CD8-positive, alpha-beta memory T cell (primary cell): ENCODE measurements around the gene GINS1. TPM values are rescaled to one million over a fixed set of nuclear protein-coding genes. Genes with fewer than 3 reads are reported as not detected.

ENCODE experiments used
- CTCF ChIA-PET: fragments of 350-600 bp; sonication (Branson Sonifier 250); formaldehyde crosslinking; loops from one replicate; lab custom pipeline; 2021; ENCODE audit warnings: antibody characterized with exemption; lab: Charles Lee
- POLR2A ChIA-PET: fragments of 350-600 bp; sonication (Branson Sonifier 250); formaldehyde crosslinking; loops from one replicate; lab custom pipeline; 2021; ENCODE audit warnings: antibody characterized with exemption; lab: Charles Lee
- DNase-seq, 5 donors: peaks; one replicate each; pipeline versions ENCODE4 v3.0.0 to v3.0.0-alpha.2; 2020 to 2022; ENCODE audit warnings: mixed read lengths in 1 of 5
- H3K27ac ChIP-seq: one replicate; pipeline ENCODE4 v1.7.0; 2013; ENCODE audit warnings: low read depth, mild to moderate bottlenecking, low read length, moderate library complexity
- H3K27me3 ChIP-seq: 2 replicates; pipeline ENCODE4 v1.7.0; 2013; ENCODE audit warnings: low read length, mild to moderate bottlenecking; ENCODE audit not compliant: insufficient read depth, poor library complexity, severe bottlenecking
- H3K36me3 ChIP-seq: 2 replicates; pipeline ENCODE4 v1.7.0; 2013; ENCODE audit warnings: mild to moderate bottlenecking, low read length, moderate library complexity; ENCODE audit not compliant: insufficient read depth
- H3K4me1 ChIP-seq: 2 replicates; pipeline ENCODE4 v1.7.0; 2013; ENCODE audit warnings: mild to moderate bottlenecking, low read length, moderate library complexity; ENCODE audit not compliant: insufficient read depth
- H3K4me3 ChIP-seq: 2 replicates; pipeline ENCODE4 v1.7.0; 2013; ENCODE audit warnings: mild to moderate bottlenecking, low read length
- H3K9me3 ChIP-seq: 2 replicates; pipeline ENCODE4 v1.7.0; 2013; ENCODE audit warnings: mild to moderate bottlenecking, low read length
- H3K27ac Mint-ChIP-seq, 8 donors: one replicate each; pipeline ENCODE4 v1.8.0; 2020 to 2021; ENCODE audit warnings: mixed read lengths in 8 of 8, mild to moderate bottlenecking in 6 of 8, inconsistent platforms in 3 of 8, moderate library complexity in 3 of 8
- H3K27me3 Mint-ChIP-seq, 2 donors: one replicate each; pipeline ENCODE4 v1.8.0; 2020 to 2021; ENCODE audit warnings: mixed read lengths in 2 of 2, mild to moderate bottlenecking in 1 of 2, moderate library complexity in 1 of 2
- H3K36me3 Mint-ChIP-seq, 3 donors: one replicate each; pipeline ENCODE4 v1.8.0; 2020 to 2021; ENCODE audit warnings: mixed read lengths in 3 of 3, inconsistent platforms in 1 of 3, mild to moderate bottlenecking in 1 of 3
- H3K4me1 Mint-ChIP-seq, 3 donors: one replicate each; pipeline ENCODE4 v1.8.0; 2020 to 2021; ENCODE audit warnings: mixed read lengths in 3 of 3, inconsistent platforms in 1 of 3, mild to moderate bottlenecking in 1 of 3
- H3K4me3 Mint-ChIP-seq, 7 donors: one replicate each; pipeline ENCODE4 v1.8.0; 2020 to 2021; ENCODE audit warnings: mixed read lengths in 7 of 7, mild to moderate bottlenecking in 6 of 7, moderate library complexity in 4 of 7, inconsistent platforms in 2 of 7
- H3K9me3 Mint-ChIP-seq, 5 donors: one replicate each; pipeline ENCODE4 v1.8.0; 2020 to 2022; ENCODE audit warnings: mixed read lengths in 5 of 5, mild to moderate bottlenecking in 3 of 5, moderate library complexity in 2 of 5, inconsistent platforms in 1 of 5
- polyA plus RNA-seq: library from polyadenylated mRNA; unstranded; fragments of 300-500 nt; fragmentation: Illumina TruSeq; gene quantifications from one replicate; pipeline ENCODE4 v1.2.3, GENCODE V29; 2021
- total RNA-seq, 2 experiments: library from RNA; stranded (reverse); gene quantifications; one replicate each; pipeline ENCODE4 v1.2.3, GENCODE V29; 2021

GINS1 gene
- total and polyA plus RNA-seq, 3 experiments from 2014 or later = 0.74 to 31.2 (median 26.0) TPM

DNA sequence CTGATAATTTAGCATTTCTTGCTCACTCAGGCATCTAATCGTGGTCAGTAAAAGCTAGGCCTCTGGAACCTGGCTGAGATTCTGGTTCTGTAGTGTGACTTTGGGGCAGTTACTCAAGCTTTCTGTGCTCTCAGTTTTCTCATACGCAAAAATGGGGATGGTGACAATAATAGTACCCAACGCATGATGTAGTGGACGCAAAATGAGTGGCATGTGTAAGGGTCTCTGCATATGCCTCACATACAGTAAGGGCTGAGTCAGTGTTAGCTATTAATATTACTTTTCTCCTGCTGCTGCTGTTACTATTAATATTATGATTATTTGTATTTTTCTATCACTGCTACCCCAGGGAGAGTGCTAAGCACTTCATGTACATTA lies 686 bp downstream of the GINS1 start:
- Histone ChIP-seq H3K4me3 (peak overlapping the region; percentile 87), H3K9me3 (peaks cover 1% of the 10 kb centered on the region), H3K4me1 (peaks cover 11% of the 10 kb centered on the region), H3K27ac (peak overlapping the region; percentile 66), H3K36me3 (no peaks in the 10 kb centered on the region), H3K27me3 (no peaks in the 10 kb centered on the region)
- Mint-ChIP-seq H3K4me3 (peak overlapping the region; percentile 90 to 94 (median 92)), H3K36me3 (peaks cover 2 to 6% (median 4%) of the 10 kb centered on the region in 3 donors), H3K27me3 (no peaks in the 10 kb centered on the region), H3K27ac (peak overlapping the region; percentile 25 to 91 (median 74)), H3K9me3 (peaks cover 0 to 13% (median 8%) of the 10 kb centered on the region in 5 donors), H3K4me1 (peaks cover 11 to 22% (median 14%) of the 10 kb centered on the region in 3 donors)
- ChIA-PET CTCF (interaction anchor here (2.1 to 2.8 kb wide), 2 partner anchors 9 to 113 kb away, joined by 8 to 11 read pairs; no protein-coding TSS in a partner anchor), POLR2A (interaction anchor here (1.5 to 1.6 kb wide), 2 partner anchors 17 to 213 kb away, joined by 6 to 7 read pairs; partner anchors contain the start of genes ABHD12 and ENTPD6)
- no peak for DNase-seq

- Mint-ChIP-seq H3K27me3 (no peaks in the 10 kb centered on the region), H3K27ac (peak overlapping the region in 3 of 8 donors; percentile 3 to 37 (median 19)), H3K4me3 (peak overlapping the region in 4 of 7 donors; percentile 0 to 75 (median 10)), H3K36me3 (peaks cover 0 to 2% (median 0%) of the 10 kb centered on the region in 3 donors), H3K4me1 (peaks cover 11 to 22% (median 14%) of the 10 kb centered on the region in 3 donors), H3K9me3 (peaks cover 0 to 7% (median 3%) of the 10 kb centered on the region in 5 donors)
- POLR2A ChIA-PET = no interaction called here
- no peak overlapping the region for H3K4me3 ChIP-seq
- H3K27me3 ChIP-seq = no peaks in the 10 kb centered on the region
- no peaks in the 10 kb centered on the region for H3K9me3 ChIP-seq
- H3K27ac ChIP-seq = no peak overlapping the region
- H3K4me1 ChIP-seq = peaks cover 11% of the 10 kb centered on the region
- no peak for DNase-seq
- CTCF ChIA-PET = interaction anchor here (1.5 to 2.8 kb wide), 2 partner anchors 110 to 114 kb away, joined by 5 to 11 read pairs; no protein-coding TSS in a partner anchor
- H3K36me3 ChIP-seq = no peaks in the 10 kb centered on the region
Observed at GRCh38 chr20:25408890-25409289, 1.4 kb downstream of the GINS1 start.

- H3K9me3 Mint-ChIP-seq = no peaks in the 10 kb centered on the region
- H3K27ac ChIP-seq = no peak overlapping the region
- no peaks in the 10 kb centered on the region for H3K9me3 ChIP-seq
- no peaks in the 10 kb centered on the region for H3K27me3 ChIP-seq
- ChIA-PET POLR2A (no interaction called here), CTCF (interaction anchor here (1.0 kb wide), 1 partner anchor 122 kb away, joined by 3 read pairs; no protein-coding TSS in a partner anchor)
- H3K27ac Mint-ChIP-seq = no peak overlapping the region
- H3K4me3 Mint-ChIP-seq = no peak overlapping the region
- H3K36me3 ChIP-seq = no peaks in the 10 kb centered on the region
- H3K4me3 ChIP-seq = no peak overlapping the region
- no peak for DNase-seq
- H3K36me3 Mint-ChIP-seq = no peaks in the 10 kb centered on the region
- H3K27me3 Mint-ChIP-seq = no peaks in the 10 kb centered on the region
- H3K4me1 ChIP-seq = no peaks in the 10 kb centered on the region
- no peaks in the 10 kb centered on the region for H3K4me1 Mint-ChIP-seq
Observed at GRCh38 chr20:25418776-25419175, 11.3 kb downstream of the GINS1 start.

GRCh38 chr20:25421102-25421501 lies 13.6 kb downstream of the GINS1 start:
- Mint-ChIP-seq H3K36me3 (no peaks in the 10 kb centered on the region), H3K4me3 (no peak overlapping the region), H3K27me3 (no peaks in the 10 kb centered on the region), H3K4me1 (peaks cover 3 to 5% (median 4%) of the 10 kb centered on the region in 3 donors), H3K27ac (no peak overlapping the region), H3K9me3 (no peaks in the 10 kb centered on the region)
- POLR2A ChIA-PET = no interaction called here
- Histone ChIP-seq H3K36me3 (no peaks in the 10 kb centered on the region), H3K4me3 (no peak overlapping the region), H3K27ac (no peak overlapping the region), H3K9me3 (no peaks in the 10 kb centered on the region), H3K4me1 (no peaks in the 10 kb centered on the region), H3K27me3 (no peaks in the 10 kb centered on the region)
- DNase-seq = no peak
- CTCF ChIA-PET = no interaction called here

DNA sequence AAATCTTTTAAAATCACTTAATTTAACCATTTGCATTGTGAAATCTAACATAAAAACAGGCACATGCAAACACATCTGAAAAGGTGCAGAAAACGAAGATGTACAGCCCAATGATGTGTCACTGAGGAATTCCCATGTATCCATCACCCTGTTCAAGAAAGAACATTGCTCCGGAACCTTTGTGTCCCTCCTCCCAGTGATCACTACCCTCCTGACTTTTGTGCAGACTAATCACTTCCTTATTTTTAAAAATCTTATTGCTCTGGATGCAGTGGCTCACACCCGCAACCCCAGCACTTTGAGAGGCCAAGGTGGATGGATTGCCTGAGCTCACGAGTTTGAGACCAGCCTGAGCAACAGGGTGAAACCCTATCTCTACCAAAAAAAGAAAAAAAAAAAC lies 14.6 kb downstream of the GINS1 start:
- ChIA-PET POLR2A (interaction anchor here (0.5 kb wide), 1 partner anchor 21 kb away, joined by 6 read pairs; no protein-coding TSS in a partner anchor), CTCF (no interaction called here)

DNA sequence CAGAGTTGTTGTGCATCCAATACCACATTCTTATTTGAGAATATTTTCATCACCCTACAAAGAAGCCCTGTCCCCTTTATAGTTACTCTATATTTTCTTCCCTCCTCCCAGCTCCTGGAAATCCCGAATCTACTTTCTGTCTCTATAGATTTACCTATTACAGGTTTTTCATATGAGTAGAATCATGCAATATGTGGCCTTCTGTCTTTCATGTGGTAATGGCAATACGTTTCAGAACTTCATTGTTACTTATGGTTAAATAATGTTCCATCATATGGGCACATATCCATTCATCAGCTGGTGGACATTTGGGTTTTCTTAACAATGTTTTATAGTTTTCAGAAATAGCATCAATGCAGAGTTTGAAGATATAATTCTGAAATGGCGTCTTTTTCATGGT lies 17.1 kb downstream of the GINS1 start:
- no peak overlapping the region for H3K4me3 Mint-ChIP-seq
- Histone ChIP-seq H3K9me3 (no peaks in the 10 kb centered on the region), H3K27me3 (no peaks in the 10 kb centered on the region), H3K4me1 (no peaks in the 10 kb centered on the region), H3K27ac (no peak overlapping the region), H3K36me3 (no peaks in the 10 kb centered on the region), H3K4me3 (no peak overlapping the region)
- no peaks in the 10 kb centered on the region for H3K36me3 Mint-ChIP-seq
- H3K27me3 Mint-ChIP-seq = no peaks in the 10 kb centered on the region
- no peak overlapping the region for H3K27ac Mint-ChIP-seq
- H3K4me1 Mint-ChIP-seq = peaks cover 4 to 7% (median 4%) of the 10 kb centered on the region in 3 donors
- H3K9me3 Mint-ChIP-seq = no peaks in the 10 kb centered on the region
- ChIA-PET POLR2A (no interaction called here), CTCF (no interaction called here)
- no peak for DNase-seq

More for the DNA sequence above, 14.6 kb downstream of the GINS1 start:
- Histone ChIP-seq H3K9me3 (no peaks in the 10 kb centered on the region), H3K27me3 (no peaks in the 10 kb centered on the region), H3K27ac (no peak overlapping the region), H3K4me1 (no peaks in the 10 kb centered on the region), H3K36me3 (no peaks in the 10 kb centered on the region), H3K4me3 (no peak overlapping the region)
- Mint-ChIP-seq H3K4me1 (peaks cover 4 to 7% (median 4%) of the 10 kb centered on the region in 3 donors), H3K27me3 (no peaks in the 10 kb centered on the region), H3K27ac (no peak overlapping the region), H3K4me3 (no peak overlapping the region), H3K9me3 (no peaks in the 10 kb centered on the region), H3K36me3 (no peaks in the 10 kb centered on the region)
- DNase-seq = no peak

DNA sequence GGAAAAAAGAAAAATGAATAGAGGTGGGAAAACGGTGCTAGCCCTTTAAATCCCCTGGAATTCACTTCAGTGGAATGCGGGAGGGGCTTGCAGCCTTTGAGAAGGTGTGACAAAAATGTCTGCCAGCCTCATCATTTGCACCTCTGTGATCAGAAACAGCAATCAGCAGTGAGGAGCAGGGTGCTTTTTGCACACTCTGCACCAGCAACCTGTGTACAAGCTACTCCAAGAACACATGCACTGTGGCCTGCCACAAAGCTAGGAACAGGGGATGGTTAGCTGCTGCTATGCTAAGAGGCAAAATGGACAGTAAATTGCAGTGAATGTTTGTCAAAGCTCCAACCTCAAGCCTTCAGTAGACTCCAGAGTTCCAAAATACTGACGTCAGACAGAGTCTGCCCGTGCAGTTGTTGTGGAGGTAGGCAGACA lies 29.7 kb downstream of the GINS1 start:
- no peaks in the 10 kb centered on the region for H3K9me3 ChIP-seq
- no peaks in the 10 kb centered on the region for H3K27me3 ChIP-seq
- no peaks in the 10 kb centered on the region for H3K36me3 ChIP-seq
- no peak overlapping the region for H3K27ac ChIP-seq
- no peaks in the 10 kb centered on the region for H3K36me3 Mint-ChIP-seq
- no peaks in the 10 kb centered on the region for H3K9me3 Mint-ChIP-seq
- ChIA-PET CTCF (no interaction called here), POLR2A (no interaction called here)
- no peak for DNase-seq
- no peak overlapping the region for H3K4me3 Mint-ChIP-seq
- H3K27me3 Mint-ChIP-seq = no peaks in the 10 kb centered on the region
- no peaks in the 10 kb centered on the region for H3K4me1 ChIP-seq
- H3K4me3 ChIP-seq = no peak overlapping the region
- no peak overlapping the region for H3K27ac Mint-ChIP-seq
- H3K4me1 Mint-ChIP-seq = no peaks in the 10 kb centered on the region

DNA sequence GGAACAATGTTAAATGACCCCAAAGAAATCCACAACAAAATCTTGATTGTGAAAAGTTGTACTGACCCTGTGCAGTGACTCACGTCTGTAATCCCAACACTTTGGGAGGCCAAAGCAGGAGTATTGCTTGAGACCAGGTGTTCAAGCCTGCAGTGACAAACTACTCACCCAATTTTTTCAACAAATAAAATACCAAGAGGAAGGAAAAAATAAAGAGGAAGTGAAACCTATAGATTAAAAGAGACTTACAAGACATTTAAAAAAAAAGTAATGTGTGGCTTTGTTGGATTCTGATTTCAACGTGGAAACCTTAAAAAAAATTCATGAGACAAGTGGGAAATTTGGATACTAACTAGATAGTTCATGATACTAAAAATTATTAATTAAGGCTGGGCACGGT lies 31.9 kb downstream of the GINS1 start:
- DNase-seq = no peak
- H3K27me3 Mint-ChIP-seq = no peaks in the 10 kb centered on the region
- H3K27me3 ChIP-seq = no peaks in the 10 kb centered on the region
- H3K4me3 ChIP-seq = no peak overlapping the region
- no peaks in the 10 kb centered on the region for H3K36me3 Mint-ChIP-seq
- no peaks in the 10 kb centered on the region for H3K36me3 ChIP-seq
- no peak overlapping the region for H3K4me3 Mint-ChIP-seq
- H3K27ac ChIP-seq = no peak overlapping the region
- no peaks in the 10 kb centered on the region for H3K4me1 ChIP-seq
- no peaks in the 10 kb centered on the region for H3K4me1 Mint-ChIP-seq
- H3K27ac Mint-ChIP-seq = no peak overlapping the region
- CTCF ChIA-PET = no interaction called here
- no peaks in the 10 kb centered on the region for H3K9me3 Mint-ChIP-seq
- no peaks in the 10 kb centered on the region for H3K9me3 ChIP-seq
- POLR2A ChIA-PET = no interaction called here
